ENCODE measurements around the gene SLC30A7.

- TF ChIP-seq GATA2 (IDR thresholded peaks at IDR 0.05; ENCODE audit: low read depth, low read length) (no peak), GATA3 (IDR thresholded peaks at IDR 0.05; ENCODE audit: low read depth, low read length) (no peak)
Measured at GRCh38 chr1:100926240-100926639, 30.4 kb downstream of the SLC30A7 start.
